Measurements from ENCODE around the gene DHRS7C.

The DHRS7C gene

DNA sequence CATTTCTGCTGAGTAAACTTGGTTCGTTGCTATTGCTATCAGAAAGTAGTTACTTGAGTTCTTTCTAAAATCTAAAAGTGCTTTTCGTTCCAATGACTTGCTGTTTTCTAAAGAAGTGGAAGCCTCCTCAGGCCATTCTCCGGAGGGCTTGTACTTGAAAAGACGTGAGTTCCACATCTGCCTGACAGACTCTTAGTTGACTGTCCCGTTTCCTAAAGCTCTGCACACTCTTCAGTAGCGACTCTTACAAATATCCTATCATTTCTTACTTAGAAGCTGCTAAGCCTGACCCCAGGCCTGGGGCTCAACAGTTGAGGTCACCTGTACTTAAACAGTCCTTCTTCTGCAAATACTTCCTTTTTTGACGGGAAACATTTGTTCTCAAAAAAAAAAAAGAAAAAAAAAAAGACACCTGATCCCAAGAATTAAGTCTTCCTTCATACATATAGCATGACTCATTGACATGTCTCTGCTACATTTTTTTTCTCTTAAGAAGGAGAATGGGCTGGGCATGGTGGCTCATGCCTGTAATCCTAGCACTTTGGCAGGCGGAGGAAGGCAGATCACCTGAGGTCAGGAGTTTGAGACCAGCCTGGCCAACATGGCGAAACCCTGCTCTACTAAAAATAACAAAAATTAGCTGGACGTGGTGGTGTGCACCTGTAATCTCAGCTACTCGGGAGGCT is 61.5 kb downstream of the DHRS7C start:
- DNase-seq (ENCODE audit: low read depth), result peak; percentile 26
- H3K4me3 ChIP-seq (ENCODE audit: low read length), result no peak overlapping the region
- TF ChIP-seq, protein P1, sequence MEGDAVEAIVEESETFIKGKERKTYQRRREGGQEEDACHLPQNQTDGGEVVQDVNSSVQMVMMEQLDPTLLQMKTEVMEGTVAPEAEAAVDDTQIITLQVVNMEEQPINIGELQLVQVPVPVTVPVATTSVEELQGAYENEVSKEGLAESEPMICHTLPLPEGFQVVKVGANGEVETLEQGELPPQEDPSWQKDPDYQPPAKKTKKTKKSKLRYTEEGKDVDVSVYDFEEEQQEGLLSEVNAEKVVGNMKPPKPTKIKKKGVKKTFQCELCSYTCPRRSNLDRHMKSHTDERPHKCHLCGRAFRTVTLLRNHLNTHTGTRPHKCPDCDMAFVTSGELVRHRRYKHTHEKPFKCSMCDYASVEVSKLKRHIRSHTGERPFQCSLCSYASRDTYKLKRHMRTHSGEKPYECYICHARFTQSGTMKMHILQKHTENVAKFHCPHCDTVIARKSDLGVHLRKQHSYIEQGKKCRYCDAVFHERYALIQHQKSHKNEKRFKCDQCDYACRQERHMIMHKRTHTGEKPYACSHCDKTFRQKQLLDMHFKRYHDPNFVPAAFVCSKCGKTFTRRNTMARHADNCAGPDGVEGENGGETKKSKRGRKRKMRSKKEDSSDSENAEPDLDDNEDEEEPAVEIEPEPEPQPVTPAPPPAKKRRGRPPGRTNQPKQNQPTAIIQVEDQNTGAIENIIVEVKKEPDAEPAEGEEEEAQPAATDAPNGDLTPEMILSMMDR (conservative IDR thresholded peaks at IDR 0.05; ENCODE audit: low read depth, low read length), result no peak

DNA sequence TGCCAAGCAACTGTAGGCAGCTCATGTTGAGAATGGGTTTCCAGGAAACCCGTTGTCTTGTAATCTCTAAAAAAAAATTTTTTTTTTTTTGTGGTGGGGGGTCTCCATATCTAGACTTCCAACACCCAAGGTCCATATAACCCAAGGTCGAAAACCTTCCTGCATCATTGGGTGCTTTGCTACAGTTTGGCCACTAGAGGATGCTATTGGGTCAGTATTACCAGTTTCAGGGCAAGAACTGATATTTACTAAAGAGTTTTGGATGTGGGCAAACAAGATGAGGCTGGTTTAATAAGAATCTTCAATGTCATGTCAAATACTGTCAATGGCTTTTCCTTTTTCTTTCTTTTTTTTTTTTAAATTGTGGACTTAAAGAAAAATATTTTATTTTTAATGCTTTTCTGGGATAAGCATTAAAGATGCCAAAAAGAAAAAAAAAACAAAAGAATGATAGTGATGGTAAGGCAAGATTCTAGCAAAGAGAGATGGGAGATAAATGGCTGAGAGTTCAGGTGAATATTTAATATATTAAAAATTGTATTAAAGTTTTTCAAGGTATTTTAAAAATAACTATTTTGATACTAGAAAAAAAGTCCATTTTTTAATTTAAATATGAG is 62.2 kb downstream of the DHRS7C start:
- TF ChIP-seq, protein P1 (conservative IDR thresholded peaks at IDR 0.05; ENCODE audit: low read depth, low read length), result peak; percentile 100
- no peak overlapping the region for H3K4me3 ChIP-seq (ENCODE audit: low read length)
- peak; percentile 21 for DNase-seq (ENCODE audit: low read depth)

- DNase-seq (ENCODE audit: low read depth), result no peak
- TF ChIP-seq, protein P1 (conservative IDR thresholded peaks at IDR 0.05; ENCODE audit: low read depth, low read length), result no peak
- H3K4me3 ChIP-seq (ENCODE audit: low read length), result no peak overlapping the region
These were observed 62.8 kb downstream of the DHRS7C start for GRCh38 chr17:9728564-9728963.

- TF ChIP-seq, protein P1 (conservative IDR thresholded peaks at IDR 0.05; ENCODE audit: low read depth, low read length), result no peak
- no peak overlapping the region for H3K4me3 ChIP-seq (ENCODE audit: low read length)
- no peak for DNase-seq (ENCODE audit: low read depth)
These were observed 63.4 kb downstream of the DHRS7C start for GRCh38 chr17:9728005-9728404.

DNA sequence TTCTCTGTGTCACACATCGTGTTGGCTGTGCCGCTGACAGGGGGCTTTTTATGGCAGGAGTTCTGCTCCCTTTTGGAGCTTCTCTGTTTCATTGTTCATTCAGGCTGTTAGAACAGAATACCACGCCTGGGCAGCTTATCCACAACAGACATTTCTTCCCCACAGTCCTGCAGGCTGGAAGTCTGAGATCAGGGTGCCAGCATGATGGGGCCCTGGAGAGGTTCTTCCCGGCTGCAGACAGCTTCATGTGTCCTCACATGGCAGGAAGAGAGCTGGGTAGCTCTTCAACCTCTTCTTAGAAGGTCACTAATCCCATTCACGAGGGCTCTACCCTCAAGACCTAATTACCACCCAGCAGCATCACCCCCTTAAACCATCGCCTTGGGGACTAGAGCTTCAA is 65.1 kb downstream of the DHRS7C start:
- TF ChIP-seq, protein P1 (conservative IDR thresholded peaks at IDR 0.05; ENCODE audit: low read depth, low read length), result no peak
- DNase-seq (ENCODE audit: low read depth), result no peak

DNA sequence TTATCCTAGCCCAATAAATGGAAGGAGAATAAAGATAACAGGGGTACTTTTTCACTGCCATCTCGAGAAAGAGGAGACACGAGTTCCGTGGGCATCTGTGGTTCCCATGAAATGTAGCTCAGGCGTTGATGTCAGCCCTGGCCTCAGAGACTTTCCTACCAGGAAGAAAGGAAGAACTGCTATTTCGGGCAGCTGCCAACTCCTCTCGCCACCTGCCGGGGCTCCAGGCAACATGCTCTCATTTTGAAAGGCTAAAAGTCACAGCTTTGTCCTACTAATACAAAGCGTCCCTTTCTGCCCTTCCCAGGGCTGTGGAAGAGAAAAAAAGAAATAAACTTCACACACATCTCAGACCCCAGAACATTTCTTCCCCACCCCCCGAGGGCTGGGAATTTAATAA is 65.8 kb downstream of the DHRS7C start:
- DNase-seq (ENCODE audit: low read depth), result no peak
- TF ChIP-seq, protein P1 (conservative IDR thresholded peaks at IDR 0.05; ENCODE audit: low read depth, low read length), result peak; percentile 43
- H3K4me3 ChIP-seq (ENCODE audit: low read length), result no peak overlapping the region

More for the DNA sequence above, 65.1 kb downstream of the DHRS7C start:
- H3K4me3 ChIP-seq (ENCODE audit: low read length), result no peak overlapping the region

Measured in retinal pigment epithelial cell (primary cell).